SK-N-DZ (cell line): ENCODE results near the gene CNPY2.
"Not testable (repeated sequence)": the region's sequence is repeated elsewhere in the genome, so short reads cannot be mapped to it uniquely, and the experiment has no call there.

Experiments
- DNase-seq: peaks from one replicate; pipeline ENCODE4 v3.0.0-alpha.2; 2015; ENCODE audit warnings: low spot score

Gene CNPY2

GRCh38 chr12:56298828-56299227, 17.0 kb downstream of the CNPY2 start:
- DNase-seq: no peak

GRCh38 chr12:56297400-56297799, 18.4 kb downstream of the CNPY2 start:
- no peak for DNase-seq

GRCh38 chr12:56296295-56296694, 19.5 kb downstream of the CNPY2 start:
- DNase-seq: no peak

GRCh38 chr12:56293795-56294194, 22.0 kb downstream of the CNPY2 start:
- no peak for DNase-seq

- no peak for DNase-seq
Measured at GRCh38 chr12:56288705-56289387, 26.9 kb downstream of the CNPY2 start.

GRCh38 chr12:56286044-56286830, 29.6 kb downstream of the CNPY2 start:
- no peak for DNase-seq

GRCh38 chr12:56284263-56284662, 31.5 kb downstream of the CNPY2 start:
- DNase-seq: not testable (repeated sequence)

GRCh38 chr12:56282579-56282978, 33.2 kb downstream of the CNPY2 start:
- DNase-seq: no peak

GRCh38 chr12:56282030-56282429, 33.8 kb downstream of the CNPY2 start:
- DNase-seq: no peak

GRCh38 chr12:56280849-56281248, 34.9 kb downstream of the CNPY2 start:
- DNase-seq: no peak

- no peak for DNase-seq
Measured at GRCh38 chr12:56278905-56279304, 36.9 kb downstream of the CNPY2 start.

- DNase-seq: no peak
Measured at GRCh38 chr12:56274299-56274698, 41.5 kb downstream of the CNPY2 start.

- DNase-seq: not testable (repeated sequence)
Measured at GRCh38 chr12:56272468-56272867, 43.3 kb downstream of the CNPY2 start.

GRCh38 chr12:56271031-56271430, 44.8 kb downstream of the CNPY2 start:
- DNase-seq: no peak

GRCh38 chr12:56267443-56268071, 48.2 kb downstream of the CNPY2 start:
- DNase-seq: peak; percentile 29

GRCh38 chr12:56266693-56267442, 48.9 kb downstream of the CNPY2 start, which contains the start of gene COQ10A:
Gene COQ10A, plus strand, starts transcription at chr12:56266942. Its CDS starts 177 bp downstream, at chr12:56267119.
- peak; percentile 93 for DNase-seq

- not testable (repeated sequence) for DNase-seq
Measured at GRCh38 chr12:56266068-56266692, 49.6 kb downstream of the CNPY2 start.

- DNase-seq: not testable (repeated sequence)
Measured at GRCh38 chr12:56262955-56263354, 52.8 kb downstream of the CNPY2 start.

- no peak for DNase-seq
Measured at GRCh38 chr12:56261503-56262232, 54.1 kb downstream of the CNPY2 start.

GRCh38 chr12:56260921-56261320, 54.9 kb downstream of the CNPY2 start:
- DNase-seq: no peak

- no peak for DNase-seq
Measured at GRCh38 chr12:56260380-56260779, 55.4 kb downstream of the CNPY2 start.
